GM23338 (cell line): Measurements from ENCODE around the gene PDE4D.

Source experiments
- CREB1 ChIP-seq: fragments of 250-450 bp; sonication (Bioruptor Pico); IDR thresholded peaks from 2 replicates; pipeline ENCODE4 v1.5.0; 2020; ENCODE audit warnings: low read depth, mild to moderate bottlenecking, moderate library complexity
- CTCF ChIP-seq, 2 experiments: fragments of 200-600 bp in 1 of 2; sonication (generic) in 1 of 2; conservative IDR thresholded peaks; 2 replicates each; pipeline versions ENCODE4 v1.5.1 to v1.6.1; 2016 to 2017; ENCODE audit warnings: antibody characterized with exemption in 2 of 2, low read depth in 2 of 2, mild to moderate bottlenecking in 2 of 2, moderate library complexity in 1 of 2
- ETS1 ChIP-seq: IDR thresholded peaks from 2 replicates; pipeline ENCODE4 v1.6.1; 2016; ENCODE audit warnings: antibody characterized with exemption
- EZH2 ChIP-seq: fragments of 200-600 bp; sonication (generic); IDR thresholded peaks from one replicate; pipeline ENCODE4 v1.8.0; 2017; ENCODE audit warnings: antibody characterized with exemption, mild to moderate bottlenecking, low read depth; ENCODE audit not compliant: unreplicated experiment
- EZH2phosphoT487 ChIP-seq: fragments of 200-600 bp; sonication (generic); IDR thresholded peaks from one replicate; pipeline ENCODE4 v1.8.1; 2018; ENCODE audit warnings: antibody characterized with exemption; ENCODE audit not compliant: unreplicated experiment
- JUNB ChIP-seq: IDR thresholded peaks from one replicate; pipeline ENCODE4 v1.6.1; 2016; ENCODE audit warnings: antibody characterized with exemption; ENCODE audit not compliant: unreplicated experiment
- NANOG ChIP-seq: IDR thresholded peaks from 2 replicates; pipeline ENCODE4 v1.6.1; 2016; ENCODE audit warnings: antibody characterized with exemption, borderline replicate concordance
- POLR2AphosphoS5 ChIP-seq: IDR thresholded peaks from 2 replicates; pipeline ENCODE4 v1.6.1; 2016; ENCODE audit warnings: antibody characterized with exemption, low read depth
- STAT1 ChIP-seq: IDR thresholded peaks from one replicate; pipeline ENCODE4 v1.6.1; 2016; ENCODE audit warnings: antibody characterized with exemption; ENCODE audit not compliant: unreplicated experiment
- ZNF114 ChIP-seq: fragments of 250-450 bp; sonication (Bioruptor Pico); IDR thresholded peaks from 2 replicates; pipeline ENCODE4 v1.5.0; 2020; ENCODE audit warnings: mild to moderate bottlenecking, moderate library complexity
- ZNF331 ChIP-seq: fragments of 250-450 bp; sonication (Bioruptor Pico); IDR thresholded peaks from 2 replicates; pipeline ENCODE4 v1.5.0; 2020; ENCODE audit warnings: low read depth, mild to moderate bottlenecking, moderate library complexity
- TF ChIP-seq, protein P1 (sequence below): IDR thresholded peaks from one replicate; pipeline ENCODE4 v1.6.1; 2018; ENCODE audit warnings: antibody characterized with exemption; ENCODE audit not compliant: unreplicated experiment
- TF ChIP-seq, protein P2 (sequence below): fragments of 250-450 bp; sonication (Bioruptor Pico); IDR thresholded peaks from 2 replicates; pipeline ENCODE4 v1.5.0; 2020; ENCODE audit warnings: mild to moderate bottlenecking, moderate library complexity

DNA sequence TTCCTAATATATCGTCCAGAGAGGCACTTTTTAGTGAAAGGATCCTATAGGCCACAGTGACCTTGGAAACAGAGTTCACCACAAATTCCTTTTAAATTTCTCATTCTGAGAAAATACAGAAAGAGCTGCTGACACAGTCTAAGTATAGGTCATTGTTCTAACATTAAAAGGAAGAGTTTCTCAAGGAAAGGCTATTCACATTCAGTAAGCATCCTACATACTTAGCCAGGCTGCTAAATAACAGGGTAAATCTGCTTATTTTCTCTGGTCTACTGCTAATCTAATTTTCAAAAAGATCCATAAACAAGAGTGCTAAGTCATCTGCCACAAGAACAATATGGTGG, 313.7 kb downstream of the PDE4D start:
- TF ChIP-seq CTCF (conservative IDR thresholded peaks at IDR 0.05; ENCODE audit: low read depth in 2 of 2) (no peak), POLR2AphosphoS5 (no peak), ETS1 (no peak), EZH2 (no peak), JUNB (no peak), EZH2phosphoT487 (no peak), NANOG (no peak), CREB1 (CRISPR knock-in tag) (no peak), ZNF331 (no peak), STAT1 (no peak), ZNF114 (CRISPR knock-in tag) (no peak)
- TF ChIP-seq, protein P1, sequence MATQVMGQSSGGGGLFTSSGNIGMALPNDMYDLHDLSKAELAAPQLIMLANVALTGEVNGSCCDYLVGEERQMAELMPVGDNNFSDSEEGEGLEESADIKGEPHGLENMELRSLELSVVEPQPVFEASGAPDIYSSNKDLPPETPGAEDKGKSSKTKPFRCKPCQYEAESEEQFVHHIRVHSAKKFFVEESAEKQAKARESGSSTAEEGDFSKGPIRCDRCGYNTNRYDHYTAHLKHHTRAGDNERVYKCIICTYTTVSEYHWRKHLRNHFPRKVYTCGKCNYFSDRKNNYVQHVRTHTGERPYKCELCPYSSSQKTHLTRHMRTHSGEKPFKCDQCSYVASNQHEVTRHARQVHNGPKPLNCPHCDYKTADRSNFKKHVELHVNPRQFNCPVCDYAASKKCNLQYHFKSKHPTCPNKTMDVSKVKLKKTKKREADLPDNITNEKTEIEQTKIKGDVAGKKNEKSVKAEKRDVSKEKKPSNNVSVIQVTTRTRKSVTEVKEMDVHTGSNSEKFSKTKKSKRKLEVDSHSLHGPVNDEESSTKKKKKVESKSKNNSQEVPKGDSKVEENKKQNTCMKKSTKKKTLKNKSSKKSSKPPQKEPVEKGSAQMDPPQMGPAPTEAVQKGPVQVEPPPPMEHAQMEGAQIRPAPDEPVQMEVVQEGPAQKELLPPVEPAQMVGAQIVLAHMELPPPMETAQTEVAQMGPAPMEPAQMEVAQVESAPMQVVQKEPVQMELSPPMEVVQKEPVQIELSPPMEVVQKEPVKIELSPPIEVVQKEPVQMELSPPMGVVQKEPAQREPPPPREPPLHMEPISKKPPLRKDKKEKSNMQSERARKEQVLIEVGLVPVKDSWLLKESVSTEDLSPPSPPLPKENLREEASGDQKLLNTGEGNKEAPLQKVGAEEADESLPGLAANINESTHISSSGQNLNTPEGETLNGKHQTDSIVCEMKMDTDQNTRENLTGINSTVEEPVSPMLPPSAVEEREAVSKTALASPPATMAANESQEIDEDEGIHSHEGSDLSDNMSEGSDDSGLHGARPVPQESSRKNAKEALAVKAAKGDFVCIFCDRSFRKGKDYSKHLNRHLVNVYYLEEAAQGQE: no peak
- TF ChIP-seq, protein P2, sequence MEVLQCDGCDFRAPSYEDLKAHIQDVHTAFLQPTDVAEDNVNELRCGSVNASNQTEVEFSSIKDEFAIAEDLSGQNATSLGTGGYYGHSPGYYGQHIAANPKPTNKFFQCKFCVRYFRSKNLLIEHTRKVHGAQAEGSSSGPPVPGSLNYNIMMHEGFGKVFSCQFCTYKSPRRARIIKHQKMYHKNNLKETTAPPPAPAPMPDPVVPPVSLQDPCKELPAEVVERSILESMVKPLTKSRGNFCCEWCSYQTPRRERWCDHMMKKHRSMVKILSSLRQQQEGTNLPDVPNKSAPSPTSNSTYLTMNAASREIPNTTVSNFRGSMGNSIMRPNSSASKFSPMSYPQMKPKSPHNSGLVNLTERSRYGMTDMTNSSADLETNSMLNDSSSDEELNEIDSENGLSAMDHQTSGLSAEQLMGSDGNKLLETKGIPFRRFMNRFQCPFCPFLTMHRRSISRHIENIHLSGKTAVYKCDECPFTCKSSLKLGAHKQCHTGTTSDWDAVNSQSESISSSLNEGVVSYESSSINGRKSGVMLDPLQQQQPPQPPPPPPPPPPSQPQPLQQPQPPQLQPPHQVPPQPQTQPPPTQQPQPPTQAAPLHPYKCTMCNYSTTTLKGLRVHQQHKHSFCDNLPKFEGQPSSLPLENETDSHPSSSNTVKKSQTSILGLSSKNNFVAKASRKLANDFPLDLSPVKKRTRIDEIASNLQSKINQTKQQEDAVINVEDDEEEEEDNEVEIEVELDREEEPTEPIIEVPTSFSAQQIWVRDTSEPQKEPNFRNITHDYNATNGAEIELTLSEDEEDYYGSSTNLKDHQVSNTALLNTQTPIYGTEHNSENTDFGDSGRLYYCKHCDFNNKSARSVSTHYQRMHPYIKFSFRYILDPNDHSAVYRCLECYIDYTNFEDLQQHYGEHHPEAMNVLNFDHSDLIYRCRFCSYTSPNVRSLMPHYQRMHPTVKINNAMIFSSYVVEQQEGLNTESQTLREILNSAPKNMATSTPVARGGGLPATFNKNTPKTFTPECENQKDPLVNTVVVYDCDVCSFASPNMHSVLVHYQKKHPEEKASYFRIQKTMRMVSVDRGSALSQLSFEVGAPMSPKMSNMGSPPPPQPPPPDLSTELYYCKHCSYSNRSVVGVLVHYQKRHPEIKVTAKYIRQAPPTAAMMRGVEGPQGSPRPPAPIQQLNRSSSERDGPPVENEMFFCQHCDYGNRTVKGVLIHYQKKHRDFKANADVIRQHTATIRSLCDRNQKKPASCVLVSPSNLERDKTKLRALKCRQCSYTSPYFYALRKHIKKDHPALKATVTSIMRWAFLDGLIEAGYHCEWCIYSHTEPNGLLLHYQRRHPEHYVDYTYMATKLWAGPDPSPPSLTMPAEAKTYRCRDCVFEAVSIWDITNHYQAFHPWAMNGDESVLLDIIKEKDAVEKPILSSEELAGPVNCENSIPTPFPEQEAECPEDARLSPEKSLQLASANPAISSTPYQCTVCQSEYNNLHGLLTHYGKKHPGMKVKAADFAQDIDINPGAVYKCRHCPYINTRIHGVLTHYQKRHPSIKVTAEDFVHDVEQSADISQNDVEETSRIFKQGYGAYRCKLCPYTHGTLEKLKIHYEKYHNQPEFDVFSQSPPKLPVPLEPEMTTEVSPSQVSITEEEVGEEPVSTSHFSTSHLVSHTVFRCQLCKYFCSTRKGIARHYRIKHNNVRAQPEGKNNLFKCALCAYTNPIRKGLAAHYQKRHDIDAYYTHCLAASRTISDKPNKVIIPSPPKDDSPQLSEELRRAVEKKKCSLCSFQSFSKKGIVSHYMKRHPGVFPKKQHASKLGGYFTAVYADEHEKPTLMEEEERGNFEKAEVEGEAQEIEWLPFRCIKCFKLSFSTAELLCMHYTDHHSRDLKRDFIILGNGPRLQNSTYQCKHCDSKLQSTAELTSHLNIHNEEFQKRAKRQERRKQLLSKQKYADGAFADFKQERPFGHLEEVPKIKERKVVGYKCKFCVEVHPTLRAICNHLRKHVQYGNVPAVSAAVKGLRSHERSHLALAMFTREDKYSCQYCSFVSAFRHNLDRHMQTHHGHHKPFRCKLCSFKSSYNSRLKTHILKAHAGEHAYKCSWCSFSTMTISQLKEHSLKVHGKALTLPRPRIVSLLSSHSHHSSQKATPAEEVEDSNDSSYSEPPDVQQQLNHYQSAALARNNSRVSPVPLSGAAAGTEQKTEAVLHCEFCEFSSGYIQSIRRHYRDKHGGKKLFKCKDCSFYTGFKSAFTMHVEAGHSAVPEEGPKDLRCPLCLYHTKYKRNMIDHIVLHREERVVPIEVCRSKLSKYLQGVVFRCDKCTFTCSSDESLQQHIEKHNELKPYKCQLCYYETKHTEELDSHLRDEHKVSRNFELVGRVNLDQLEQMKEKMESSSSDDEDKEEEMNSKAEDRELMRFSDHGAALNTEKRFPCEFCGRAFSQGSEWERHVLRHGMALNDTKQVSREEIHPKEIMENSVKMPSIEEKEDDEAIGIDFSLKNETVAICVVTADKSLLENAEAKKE (CRISPR knock-in tag): no peak
